TTC549 (cell line): ENCODE measurements around the gene PAGE4.

Source experiments
- FAIRE-seq: peaks from 2 replicates; lab custom pipeline; 2012; peaks lifted over from hg19 to GRCh38; lab: Jason Lieb, UNC

PAGE4 gene

DNA sequence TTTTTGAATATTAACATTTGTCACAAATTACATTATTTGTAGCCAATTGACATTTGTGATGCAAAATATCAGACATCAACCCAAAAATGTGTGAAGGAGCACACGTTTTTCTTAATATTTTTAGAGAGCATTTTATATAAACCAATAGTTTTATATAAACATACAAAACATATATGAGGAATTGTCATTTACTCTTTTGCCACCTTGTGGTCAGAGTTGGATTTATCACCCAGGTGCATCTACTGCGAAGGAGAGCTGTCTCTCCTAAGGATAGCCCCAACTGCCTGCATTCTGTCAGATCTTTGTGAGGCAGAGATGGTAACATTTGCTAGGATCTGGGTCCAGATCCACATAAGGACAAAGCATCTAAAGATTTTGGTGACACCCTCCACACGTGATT, 47.6 kb downstream of the PAGE4 start:
- peak; percentile 20 for FAIRE-seq

DNA sequence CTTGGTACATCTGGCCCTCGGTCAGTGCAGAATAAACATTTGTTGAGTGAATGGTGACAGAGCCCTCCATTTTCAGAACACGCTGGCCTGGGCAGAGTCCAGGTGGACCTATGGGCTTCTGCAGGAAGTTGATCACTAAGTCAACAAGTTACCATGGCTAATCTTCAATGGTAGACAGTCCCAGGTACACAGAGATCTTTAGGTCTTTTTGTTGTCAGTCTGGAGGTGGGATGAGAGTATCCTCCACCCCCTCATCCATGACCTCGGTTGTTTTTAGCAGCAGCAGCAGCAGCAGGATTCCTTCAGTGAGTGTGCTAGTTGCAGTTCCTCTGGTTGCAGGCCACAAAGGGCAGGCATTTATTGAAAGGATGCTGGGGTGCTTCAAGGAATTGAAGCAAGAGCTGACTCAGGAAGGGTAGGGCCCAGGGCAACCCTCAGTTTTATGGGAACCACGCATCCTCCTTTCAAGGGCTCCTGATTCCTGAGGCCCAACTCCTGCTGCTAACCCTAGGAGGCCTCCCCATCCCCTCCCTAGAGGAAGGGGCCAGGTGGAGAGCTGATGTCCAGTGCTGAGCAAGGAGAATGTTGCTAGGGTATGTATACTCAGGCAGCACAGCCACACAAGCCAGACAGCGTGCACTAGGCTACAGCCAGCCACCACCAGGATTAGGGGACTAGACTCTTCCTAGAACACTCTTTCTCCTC, 48.4 kb downstream of the PAGE4 start:
- FAIRE-seq = no peak

- no peak for FAIRE-seq
Observed at GRCh38 chrX:49878128-49878833, 49.2 kb downstream of the PAGE4 start.

- no peak for FAIRE-seq
Observed at GRCh38 chrX:49878834-49879655, 49.9 kb downstream of the PAGE4 start, which contains the start of gene USP27X. Gene USP27X, plus strand, starts transcription at chrX:49879484. Its CDS starts 824 bp downstream, at chrX:49880308.

DNA sequence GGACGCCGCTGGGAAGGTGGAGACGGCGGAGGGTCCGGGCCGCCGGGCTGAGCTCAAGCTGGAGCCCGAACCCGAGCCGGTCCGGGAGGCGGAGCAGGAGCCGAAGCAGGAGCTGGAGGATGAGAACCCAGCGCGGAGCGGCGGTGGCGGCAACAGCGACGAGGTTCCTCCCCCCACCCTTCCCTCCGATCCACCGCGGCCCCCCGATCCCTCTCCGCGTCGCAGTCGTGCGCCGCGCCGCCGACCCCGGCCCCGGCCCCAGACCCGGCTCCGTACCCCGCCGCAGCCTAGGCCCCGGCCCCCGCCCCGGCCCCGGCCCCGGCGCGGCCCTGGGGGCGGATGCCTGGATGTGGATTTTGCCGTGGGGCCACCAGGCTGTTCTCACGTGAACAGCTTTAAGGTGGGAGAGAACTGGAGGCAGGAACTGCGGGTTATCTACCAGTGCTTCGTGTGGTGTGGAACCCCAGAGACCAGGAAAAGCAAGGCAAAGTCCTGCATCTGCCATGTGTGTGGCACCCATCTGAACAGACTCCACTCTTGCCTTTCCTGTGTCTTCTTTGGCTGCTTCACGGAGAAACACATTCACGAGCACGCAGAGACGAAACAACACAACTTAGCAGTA, 50.7 kb downstream of the PAGE4 start:
- FAIRE-seq = no peak

DNA sequence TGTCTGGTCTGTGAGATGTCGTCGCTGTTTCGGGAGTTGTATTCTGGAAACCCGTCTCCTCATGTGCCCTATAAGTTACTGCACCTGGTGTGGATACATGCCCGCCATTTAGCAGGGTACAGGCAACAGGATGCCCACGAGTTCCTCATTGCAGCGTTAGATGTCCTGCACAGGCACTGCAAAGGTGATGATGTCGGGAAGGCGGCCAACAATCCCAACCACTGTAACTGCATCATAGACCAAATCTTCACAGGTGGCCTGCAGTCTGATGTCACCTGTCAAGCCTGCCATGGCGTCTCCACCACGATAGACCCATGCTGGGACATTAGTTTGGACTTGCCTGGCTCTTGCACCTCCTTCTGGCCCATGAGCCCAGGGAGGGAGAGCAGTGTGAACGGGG, 51.6 kb downstream of the PAGE4 start:
- no peak for FAIRE-seq
